ENCODE data around the gene ENPP3.

The ENPP3 gene

GRCh38 chr6:131787766-131788712 is 150.9 kb downstream of the ENPP3 start:
- no peak overlapping the region for H3K4me3 ChIP-seq (ENCODE audit: low read length)
- DNase-seq (ENCODE audit: low read depth), result no peak
- TF ChIP-seq CTCF (IDR thresholded peaks at IDR 0.05; ENCODE audit: insufficient read depth, low read depth, low read length, missing control alignments), result no peak

DNA sequence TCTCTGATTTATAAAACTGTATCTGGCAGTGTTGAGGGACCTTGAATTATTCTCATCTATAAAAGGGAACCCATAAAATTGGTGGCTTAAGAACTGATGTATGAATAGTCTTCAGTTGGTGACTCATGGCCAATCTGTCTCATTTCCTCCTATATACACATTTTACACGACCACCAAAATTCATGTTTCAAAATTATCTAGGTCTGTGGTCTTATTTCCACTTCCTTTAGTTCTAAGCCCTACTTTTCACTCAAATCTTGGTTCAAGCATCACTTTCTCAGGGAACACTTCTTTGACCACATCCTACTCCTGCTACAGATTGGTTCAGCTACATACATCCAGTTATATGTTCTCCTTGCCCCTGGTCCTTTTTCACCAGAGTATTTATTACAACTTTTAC is 152.1 kb downstream of the ENPP3 start:
- H3K4me3 ChIP-seq (ENCODE audit: low read length), result no peak overlapping the region
- no peak for TF ChIP-seq CTCF (IDR thresholded peaks at IDR 0.05; ENCODE audit: insufficient read depth, low read depth, low read length, missing control alignments)
- DNase-seq (ENCODE audit: low read depth), result no peak

GRCh38 chr6:131791476-131791875 is 154.4 kb downstream of the ENPP3 start:
- DNase-seq (ENCODE audit: low read depth), result no peak
- no peak for TF ChIP-seq CTCF (IDR thresholded peaks at IDR 0.05; ENCODE audit: insufficient read depth, low read depth, low read length, missing control alignments)
- H3K4me3 ChIP-seq (ENCODE audit: low read length), result no peak overlapping the region

GRCh38 chr6:131792091-131792496 is 155.0 kb downstream of the ENPP3 start:
- TF ChIP-seq CTCF (IDR thresholded peaks at IDR 0.05; ENCODE audit: insufficient read depth, low read depth, low read length, missing control alignments), result no peak
- peak; percentile 39 for DNase-seq (ENCODE audit: low read depth)
- no peak overlapping the region for H3K4me3 ChIP-seq (ENCODE audit: low read length)

- no peak for DNase-seq (ENCODE audit: low read depth)
- no peak overlapping the region for H3K4me3 ChIP-seq (ENCODE audit: low read length)
- no peak for TF ChIP-seq CTCF (IDR thresholded peaks at IDR 0.05; ENCODE audit: insufficient read depth, low read depth, low read length, missing control alignments)
Observed at GRCh38 chr6:131795366-131795765, 158.3 kb downstream of the ENPP3 start.

All from epithelial cell of esophagus (primary cell).